Measurements from ENCODE around the gene RAB11FIP3.
A peak's percentile ranks its signal among the peaks of the same experiment; 100 is the strongest.
"Not testable (repeated sequence)": the region's sequence is repeated elsewhere in the genome, so short reads cannot be mapped to it uniquely, and the experiment has no call there.

Gene RAB11FIP3

GRCh38 chr16:422179-422578 lies 3.3 kb upstream of the RAB11FIP3 start:
- DNase-seq (ENCODE audit: low read depth in 2 of 2) = not testable (repeated sequence)

- peak; percentile 83 to 85 for DNase-seq (ENCODE audit: low read depth in 2 of 2)
Measured at GRCh38 chr16:424033-424622, 1.3 kb upstream of the RAB11FIP3 start.

- no peak for DNase-seq (ENCODE audit: low read depth in 2 of 2)
Measured at GRCh38 chr16:424623-425081, 797 bp upstream of the RAB11FIP3 start.

- no peak for DNase-seq (ENCODE audit: low read depth in 2 of 2)
Measured at GRCh38 chr16:425740-426114, 278 bp downstream of the RAB11FIP3 start.

- DNase-seq (ENCODE audit: low read depth in 2 of 2) = no peak
Measured at GRCh38 chr16:426115-426905, 861 bp downstream of the RAB11FIP3 start.

GRCh38 chr16:426906-427249 lies 1.4 kb downstream of the RAB11FIP3 start:
- no peak for DNase-seq (ENCODE audit: low read depth in 2 of 2)

- no peak for DNase-seq (ENCODE audit: low read depth in 2 of 2)
Measured at GRCh38 chr16:427250-427649, 1.8 kb downstream of the RAB11FIP3 start.

GRCh38 chr16:430904-431303 lies 5.5 kb downstream of the RAB11FIP3 start:
- DNase-seq (ENCODE audit: low read depth in 2 of 2) = no peak

GRCh38 chr16:440627-441026 lies 15.2 kb downstream of the RAB11FIP3 start:
- no peak for DNase-seq (ENCODE audit: low read depth in 2 of 2)

GRCh38 chr16:441447-441846 lies 16.0 kb downstream of the RAB11FIP3 start:
- DNase-seq (ENCODE audit: low read depth in 2 of 2) = no peak

- DNase-seq (ENCODE audit: low read depth in 2 of 2) = no peak
Measured at GRCh38 chr16:442976-443375, 17.5 kb downstream of the RAB11FIP3 start.

- no peak for DNase-seq (ENCODE audit: low read depth in 2 of 2)
Measured at GRCh38 chr16:444027-444426, 18.6 kb downstream of the RAB11FIP3 start.

GRCh38 chr16:445566-445965 lies 20.1 kb downstream of the RAB11FIP3 start:
- DNase-seq (ENCODE audit: low read depth in 2 of 2) = no peak

- no peak for DNase-seq (ENCODE audit: low read depth in 2 of 2)
Measured at GRCh38 chr16:450385-450784, 24.9 kb downstream of the RAB11FIP3 start.

- peak in 1 of 2 experiments; percentile 4 for DNase-seq (ENCODE audit: low read depth in 2 of 2)
Measured at GRCh38 chr16:450785-451512, 25.5 kb downstream of the RAB11FIP3 start.

GRCh38 chr16:454397-454940 lies 29.0 kb downstream of the RAB11FIP3 start:
- no peak for DNase-seq (ENCODE audit: low read depth in 2 of 2)

GRCh38 chr16:455453-455852 lies 30.0 kb downstream of the RAB11FIP3 start:
- DNase-seq (ENCODE audit: low read depth in 2 of 2) = no peak

- no peak for DNase-seq (ENCODE audit: low read depth in 2 of 2)
Measured at GRCh38 chr16:456891-457483, 31.5 kb downstream of the RAB11FIP3 start.

GRCh38 chr16:457732-458400 lies 32.4 kb downstream of the RAB11FIP3 start:
- DNase-seq (ENCODE audit: low read depth in 2 of 2) = no peak

- DNase-seq (ENCODE audit: low read depth in 2 of 2) = no peak
Measured at GRCh38 chr16:459761-460160, 34.3 kb downstream of the RAB11FIP3 start.

- DNase-seq (ENCODE audit: low read depth in 2 of 2) = no peak
Measured at GRCh38 chr16:460787-461186, 35.3 kb downstream of the RAB11FIP3 start.

- DNase-seq (ENCODE audit: low read depth in 2 of 2) = no peak
Measured at GRCh38 chr16:463071-463470, 37.6 kb downstream of the RAB11FIP3 start.

All from fibroblast of skin of left quadriceps (primary cell).